ENCODE results near the gene IMMP2L.
"Not testable (repeated sequence)": the region's sequence is repeated elsewhere in the genome, so short reads cannot be mapped to it uniquely, and the experiment has no call there.

IMMP2L gene

DNA sequence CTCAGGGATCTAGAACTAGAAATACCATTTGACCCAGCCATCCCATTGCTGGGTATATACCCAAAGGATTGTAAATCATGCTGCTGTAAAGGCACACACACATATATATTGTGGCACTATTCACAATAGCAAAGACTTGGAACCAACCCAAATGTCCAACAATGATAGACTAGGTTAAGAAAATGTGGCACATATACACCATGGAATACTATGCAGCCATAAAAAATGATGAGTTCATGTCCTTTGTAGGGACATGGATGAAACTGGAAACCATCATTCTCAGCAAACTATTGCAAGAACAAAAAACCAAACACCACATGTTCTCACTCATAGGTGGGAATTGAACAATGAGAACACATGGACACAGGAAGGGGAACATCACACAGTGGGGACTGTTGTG is 56.9 kb downstream of the IMMP2L start:
- not testable (repeated sequence) for DNase-seq

DNA sequence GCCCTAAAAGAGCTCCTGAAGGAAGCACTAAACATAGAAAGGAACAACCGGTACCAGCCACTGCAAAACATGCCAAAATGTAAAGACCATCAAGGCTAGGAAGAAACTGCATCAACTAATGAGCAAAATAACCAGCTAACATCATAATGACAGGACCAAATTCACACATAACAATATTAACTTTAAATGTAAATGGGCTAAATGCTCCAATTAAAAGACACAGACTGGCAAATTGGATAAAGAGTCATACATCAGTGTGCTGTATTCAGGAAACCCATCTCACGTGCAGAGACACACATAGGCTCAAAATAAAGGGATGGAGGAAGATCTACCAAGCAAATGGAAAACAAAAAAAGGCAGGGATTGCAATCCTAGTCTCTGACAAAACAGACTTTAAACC is 60.5 kb downstream of the IMMP2L start:
- DNase-seq, result not testable (repeated sequence)

DNA sequence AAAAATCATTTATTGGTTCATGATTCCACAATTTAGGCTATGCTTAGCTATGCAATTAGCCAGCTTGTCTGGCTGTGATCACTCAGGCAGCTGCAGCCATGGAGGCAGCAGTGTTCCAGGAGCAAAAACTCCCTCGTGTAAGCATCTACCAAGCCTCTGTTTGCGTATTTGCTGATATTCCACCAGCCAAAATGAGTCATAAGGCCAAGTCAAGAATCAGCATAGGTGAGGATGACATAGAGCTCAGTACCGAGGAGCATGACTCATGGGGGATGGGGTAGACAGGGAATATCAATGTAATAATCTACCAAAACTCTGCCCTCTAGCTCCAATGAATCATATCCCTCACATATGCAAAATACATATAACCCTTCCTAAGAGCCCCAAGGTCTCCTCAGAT is 63.3 kb downstream of the IMMP2L start:
- no peak for DNase-seq

DNA sequence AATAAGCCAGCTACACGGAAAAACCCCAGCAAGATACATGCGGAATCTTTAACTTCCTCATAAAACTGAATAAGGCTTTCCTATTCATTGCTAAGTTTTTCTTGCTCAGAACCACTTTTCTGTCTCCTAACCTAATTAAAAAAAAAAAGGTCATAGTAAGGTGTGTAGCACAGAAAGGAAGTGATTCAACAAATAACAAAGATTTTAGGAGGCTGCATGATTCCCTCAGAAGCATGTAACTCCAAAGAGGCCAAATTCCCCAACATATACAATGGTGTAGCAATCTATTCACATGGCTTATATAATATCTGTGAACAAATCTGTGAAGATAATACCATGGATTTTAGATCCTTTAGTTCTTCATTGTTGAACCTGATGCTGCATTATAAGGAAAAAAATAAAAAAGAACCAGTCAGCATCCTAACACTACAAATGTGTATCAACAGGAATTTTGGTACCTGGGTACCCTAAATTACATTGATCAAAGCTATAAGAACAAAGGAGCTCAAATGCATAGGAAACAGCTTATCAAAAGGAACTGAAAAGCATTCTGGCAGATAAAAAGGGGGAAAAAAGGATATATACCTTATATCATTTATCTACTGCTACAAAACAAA is 63.8 kb downstream of the IMMP2L start:
- no peak for DNase-seq

DNA sequence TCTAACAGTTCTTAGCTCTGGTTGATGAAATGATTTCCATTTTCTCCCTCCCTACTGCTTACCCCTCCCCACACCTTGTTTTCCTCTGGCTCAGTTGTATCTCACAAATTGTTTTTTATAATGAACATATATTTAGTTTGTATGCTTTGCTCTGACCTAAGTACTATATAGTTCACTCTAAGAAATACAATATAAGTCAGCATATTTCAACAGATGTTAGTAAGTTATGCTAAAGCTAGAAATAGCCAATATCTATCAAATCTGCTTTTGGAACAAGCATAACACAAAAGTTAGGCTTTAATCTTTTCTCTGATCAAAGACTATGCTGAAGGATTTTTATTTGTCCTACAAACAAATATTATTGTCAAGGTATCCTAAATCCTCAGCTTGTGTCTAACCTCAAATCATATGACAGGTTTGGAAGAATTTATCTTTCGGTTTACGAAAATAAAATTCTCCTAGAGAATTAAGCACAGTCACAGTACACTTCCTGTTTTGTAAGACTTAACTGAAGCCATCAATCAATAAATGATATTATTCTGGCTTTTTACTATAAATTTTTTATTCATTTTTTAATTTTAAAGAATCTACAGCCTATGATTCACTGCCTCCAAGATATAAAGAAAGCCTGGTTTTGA is 67.0 kb downstream of the IMMP2L start:
- DNase-seq, result no peak

DNA sequence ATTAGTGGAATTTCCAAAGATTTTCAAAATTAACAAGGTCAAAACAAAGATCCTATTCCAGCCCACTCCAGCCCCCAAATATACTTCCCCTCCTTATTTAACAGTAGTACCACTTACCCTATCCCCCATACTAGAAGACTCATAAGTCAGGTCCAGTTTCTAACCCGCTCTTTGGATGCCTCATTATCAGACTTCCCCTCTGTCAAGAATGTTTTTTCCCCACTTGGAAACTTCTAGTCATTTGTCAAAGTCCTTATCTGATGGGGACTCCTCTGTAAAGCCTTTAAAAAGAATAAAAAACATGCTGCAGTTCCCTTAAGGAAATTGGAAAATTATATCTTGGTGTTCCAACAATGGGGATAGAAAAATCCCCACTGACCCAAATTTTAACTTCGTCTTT is 70.1 kb downstream of the IMMP2L start:
- no peak for DNase-seq

DNA sequence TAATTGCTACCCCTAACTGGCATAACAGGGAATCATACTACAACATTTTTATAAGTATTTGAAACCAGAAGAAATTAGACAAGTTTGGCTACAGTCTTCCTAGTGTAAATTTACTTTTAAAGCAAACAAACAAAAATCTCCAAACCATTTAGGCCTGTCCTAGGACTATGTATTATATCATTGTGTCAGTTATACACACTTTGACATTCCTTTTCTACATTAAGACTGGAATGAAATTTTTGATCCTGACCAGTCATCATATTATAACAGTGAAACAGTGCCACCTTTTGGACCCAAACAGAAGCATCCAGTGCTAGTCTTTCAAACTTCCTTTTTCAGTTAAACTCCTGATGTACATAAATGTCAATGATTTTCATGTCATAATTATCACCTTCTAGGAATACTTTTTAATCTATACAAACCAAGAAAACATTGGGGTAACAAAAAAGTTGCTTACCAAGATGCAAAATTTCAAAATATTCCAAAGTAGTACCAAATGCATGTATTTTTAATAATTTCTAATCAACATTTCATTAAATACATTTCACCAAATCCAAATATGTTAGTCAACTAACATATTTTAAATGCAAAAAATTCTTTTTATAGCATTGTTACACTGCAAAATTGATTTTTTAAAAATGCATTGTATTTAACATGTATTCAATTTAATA is 75.7 kb downstream of the IMMP2L start:
- peak; percentile 67 for DNase-seq

DNA sequence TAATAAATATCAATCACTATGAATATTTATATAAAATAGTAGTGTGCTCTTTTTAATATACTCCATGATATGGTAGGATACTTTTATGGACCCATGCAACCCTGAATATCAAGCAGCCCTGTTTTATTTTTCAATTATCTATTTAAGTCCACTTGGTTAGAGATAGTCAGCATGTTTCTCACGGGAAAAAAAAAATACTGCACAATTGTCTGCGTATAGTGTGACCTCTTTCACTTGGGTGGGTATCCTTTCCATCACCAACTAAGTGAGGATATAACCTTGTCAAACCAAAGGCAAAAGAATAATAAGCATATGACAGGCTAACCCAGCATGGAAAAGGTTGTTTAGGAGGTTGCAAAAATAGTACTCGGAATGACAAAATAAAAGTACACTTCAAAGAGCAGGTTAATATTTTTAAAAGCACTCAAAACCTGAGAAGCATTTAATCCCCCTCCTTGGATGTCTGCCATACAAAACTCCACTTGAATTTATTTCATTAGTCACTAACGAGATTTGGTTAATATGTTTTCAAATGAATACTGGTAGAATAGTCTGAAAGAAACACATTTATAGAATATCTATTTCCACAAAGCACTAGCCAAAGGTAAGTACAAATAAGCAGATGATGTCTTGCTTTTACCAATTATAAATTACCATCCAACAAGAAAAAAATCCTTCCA is 76.5 kb downstream of the IMMP2L start:
- no peak for DNase-seq

DNA sequence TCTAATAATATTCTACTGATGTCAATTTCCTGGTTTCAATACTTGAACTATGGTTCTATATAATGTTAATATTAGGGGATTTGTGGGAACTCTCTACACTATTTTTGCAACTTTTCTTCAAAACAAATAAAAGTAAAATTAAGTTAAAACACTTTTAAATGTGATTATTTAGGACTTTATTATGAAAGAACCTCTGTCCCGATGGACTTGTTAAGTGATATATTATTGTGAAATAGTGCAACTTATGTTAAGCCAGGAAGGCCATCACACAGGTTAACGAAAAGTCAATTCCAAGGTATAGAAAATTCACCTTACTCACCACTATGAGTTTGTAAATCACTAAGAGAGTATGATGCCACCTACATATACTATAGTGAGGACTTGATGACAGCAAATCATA is 79.2 kb downstream of the IMMP2L start:
- DNase-seq, result no peak

DNA sequence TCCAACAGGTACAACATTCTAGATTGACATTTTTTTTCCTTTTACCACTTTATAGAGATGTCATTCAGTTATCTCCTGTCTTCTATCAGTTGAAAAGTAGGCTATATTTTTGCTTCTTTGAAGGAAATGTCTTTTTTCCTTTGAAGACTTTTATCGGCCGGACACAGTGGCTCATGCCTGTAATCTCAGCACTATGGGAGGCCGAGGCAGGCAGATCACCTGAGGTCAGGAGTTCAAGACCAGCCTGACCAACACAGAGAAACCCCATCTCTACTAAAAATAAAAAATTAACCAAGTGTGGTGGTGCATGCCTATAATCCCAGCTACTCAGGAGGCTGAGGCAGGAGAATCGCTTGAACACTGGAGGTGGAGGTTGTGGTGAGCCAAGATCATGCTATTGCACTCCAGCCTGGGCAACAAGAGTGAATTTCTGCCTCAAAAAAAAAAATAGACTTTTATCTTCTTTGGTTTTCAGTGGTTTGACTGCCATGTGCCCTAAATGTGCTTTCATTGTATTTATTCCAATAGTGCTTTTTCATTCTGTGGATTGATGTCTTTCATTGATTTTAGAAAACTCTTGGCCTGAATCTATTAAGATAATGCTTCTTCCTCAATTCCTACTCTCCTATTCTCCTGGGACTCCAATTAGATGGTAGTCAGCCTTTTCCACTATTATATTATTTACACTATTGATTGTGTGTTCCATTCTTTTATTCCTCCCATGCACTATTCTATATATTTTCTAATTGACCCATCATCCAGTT is 84.6 kb downstream of the IMMP2L start:
- no peak for DNase-seq

DNA sequence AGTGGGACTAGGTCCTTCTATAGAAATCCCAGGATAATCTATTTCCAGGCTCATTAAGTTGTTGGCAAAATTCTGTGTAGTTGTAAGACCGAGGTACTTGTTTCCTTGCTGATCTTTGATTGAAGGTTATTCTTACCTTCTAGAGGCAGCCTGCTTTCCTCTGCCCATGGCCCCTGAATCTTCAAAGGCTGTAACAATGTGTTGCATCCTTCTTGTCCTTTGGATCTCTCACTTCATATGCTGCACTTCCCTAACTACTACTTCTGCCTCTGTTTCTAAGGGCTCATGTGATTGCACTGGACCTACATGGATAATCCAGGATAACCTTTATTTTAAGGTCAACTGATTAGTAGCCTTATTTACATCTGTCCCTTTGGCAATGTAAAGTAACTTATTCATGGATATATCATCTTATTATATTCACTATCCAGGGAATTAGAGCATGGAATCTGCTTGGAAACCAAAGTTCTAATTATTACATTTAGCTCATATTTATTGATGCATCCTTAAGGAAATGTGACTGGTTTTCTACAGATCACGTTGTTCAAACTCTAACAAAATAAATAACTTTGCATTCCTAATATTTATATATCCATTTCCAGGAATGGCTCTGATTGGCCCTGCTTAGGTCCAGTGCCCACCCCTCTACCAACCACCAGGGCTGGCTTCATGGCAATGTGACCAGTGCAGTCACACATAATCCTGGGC is 85.6 kb downstream of the IMMP2L start:
- DNase-seq, result no peak

DNA sequence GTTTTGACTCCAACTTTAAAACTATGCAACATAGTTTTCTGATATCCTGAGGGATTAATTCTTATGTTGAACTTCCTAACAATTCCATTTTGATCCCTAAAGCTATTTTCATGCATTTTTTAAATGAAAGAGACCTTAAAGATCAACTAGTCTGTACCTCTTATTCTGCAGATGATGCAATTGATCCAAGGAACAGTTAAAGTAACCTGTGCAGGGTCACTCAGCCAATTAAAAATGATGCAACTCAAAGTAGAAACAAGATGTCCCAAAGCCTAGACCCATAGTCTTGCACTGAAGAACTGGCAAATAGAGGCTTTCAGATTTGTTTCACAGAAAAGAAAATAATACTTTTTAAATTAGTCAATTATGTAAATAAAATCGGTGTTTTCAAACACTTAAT is 86.3 kb downstream of the IMMP2L start:
- no peak for DNase-seq

DNA sequence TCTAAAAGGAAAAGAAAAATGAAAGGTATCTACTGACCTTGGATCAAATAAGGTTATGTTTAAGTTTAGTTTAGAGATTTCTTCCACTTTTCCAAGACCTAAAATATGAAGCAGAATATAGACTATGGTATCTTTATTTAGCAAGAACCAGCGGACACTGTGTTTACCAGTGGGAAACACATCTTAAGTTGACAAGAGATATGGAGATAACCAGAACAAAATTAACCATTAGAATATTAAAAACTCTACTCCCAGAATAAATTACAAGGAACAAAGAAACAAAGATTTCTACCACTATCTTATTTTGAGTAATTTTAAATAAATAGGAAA is 86.9 kb downstream of the IMMP2L start:
- no peak for DNase-seq

DNA sequence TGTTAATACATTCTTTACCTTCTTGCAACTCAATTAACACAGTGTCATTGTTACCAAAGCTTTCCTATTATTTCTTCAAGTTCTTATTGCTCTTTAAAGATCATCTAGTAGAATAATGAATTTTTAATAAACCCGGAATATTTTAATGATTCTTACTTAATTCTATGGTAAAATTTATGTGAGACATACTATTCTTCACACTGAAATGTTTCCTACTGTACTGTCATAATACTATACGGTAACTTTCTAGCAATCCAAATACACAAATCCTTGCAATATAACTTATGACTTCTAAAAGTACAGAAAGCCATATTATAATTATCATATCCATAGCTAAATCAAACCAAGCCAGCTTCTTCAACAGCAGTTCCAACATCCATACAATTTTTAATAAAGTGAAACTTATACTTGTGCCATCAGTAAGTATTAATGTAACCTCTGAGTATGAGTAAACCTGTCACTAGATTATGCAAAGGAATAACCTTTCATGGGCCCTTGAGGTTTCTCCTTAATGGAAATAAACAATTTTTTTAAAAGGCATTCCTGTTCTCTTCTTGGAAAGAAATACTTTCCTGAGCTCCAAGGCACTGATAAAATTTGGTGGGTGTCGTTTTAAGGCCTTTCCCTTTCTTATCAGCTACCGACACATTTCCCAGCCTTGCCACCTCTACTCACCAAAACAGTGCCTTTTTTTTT is 87.4 kb downstream of the IMMP2L start:
- DNase-seq, result no peak

DNA sequence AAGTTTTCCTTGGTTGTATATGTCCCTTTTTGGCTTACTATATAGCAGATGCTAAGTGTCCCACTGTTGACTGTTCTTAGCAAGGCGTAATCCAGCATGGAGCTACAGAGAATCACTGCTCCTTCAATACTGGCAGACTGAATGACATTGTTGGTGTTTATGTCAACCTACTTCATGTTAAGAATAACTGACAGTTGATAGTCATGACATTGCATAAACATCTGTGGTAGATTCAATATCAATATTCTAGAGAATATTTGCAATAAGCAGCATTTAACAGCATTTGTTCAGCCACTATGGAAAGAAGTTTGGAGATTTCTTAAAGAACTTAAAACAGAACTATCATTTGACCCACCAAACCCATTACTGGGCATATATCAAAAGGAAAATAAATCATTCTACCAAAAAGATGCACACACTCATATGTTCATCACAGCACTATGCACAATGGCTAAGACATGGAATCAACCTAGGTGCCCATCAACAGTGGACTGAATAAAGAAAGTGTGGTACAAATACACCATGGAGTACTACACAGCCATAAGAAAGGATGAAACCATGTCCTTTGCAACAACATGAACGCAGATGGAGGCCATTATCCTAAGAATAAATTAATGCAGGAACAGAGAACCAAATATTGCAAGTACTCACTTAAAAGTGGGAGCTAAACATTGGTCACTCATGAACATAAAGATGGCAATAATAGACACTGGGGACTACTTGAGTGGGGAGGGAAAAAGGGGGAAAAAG is 88.7 kb downstream of the IMMP2L start:
- DNase-seq, result no peak

DNA sequence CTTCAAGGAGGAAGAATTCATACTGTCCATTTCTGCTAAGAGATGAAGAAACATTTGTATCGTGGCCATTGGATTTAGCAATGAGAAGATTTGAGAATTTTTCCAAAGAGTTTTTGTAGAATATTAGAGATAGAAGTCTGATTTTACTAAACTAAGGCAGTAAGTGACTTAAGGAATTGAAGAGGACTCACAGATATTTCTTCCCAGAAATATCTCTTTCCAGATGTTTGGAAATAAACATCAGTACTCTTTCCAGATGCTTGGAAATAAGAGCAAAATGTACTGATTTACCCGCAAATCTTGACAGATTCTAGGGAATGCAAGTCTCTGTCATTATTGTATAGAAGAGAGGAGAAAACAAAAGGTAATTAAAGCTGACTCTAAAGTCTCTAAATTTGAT is 91.3 kb downstream of the IMMP2L start:
- no peak for DNase-seq

DNA sequence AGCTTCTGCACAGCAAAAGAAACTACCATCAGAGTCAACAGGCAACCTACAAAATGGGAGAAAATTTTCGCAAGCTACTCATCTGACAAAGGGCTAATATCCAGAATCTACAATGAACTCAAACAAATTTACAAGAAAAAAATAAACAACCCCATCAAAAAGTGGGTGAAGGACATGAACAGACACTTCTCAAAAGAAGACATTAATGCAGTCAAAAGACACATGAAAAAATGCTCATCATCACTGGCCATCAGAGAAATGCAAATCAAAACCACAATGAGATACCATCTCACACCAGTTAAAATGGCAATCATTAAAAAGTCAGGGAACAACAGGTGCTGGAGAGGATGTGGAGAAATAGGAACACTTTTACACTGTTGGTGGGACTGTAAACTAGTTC is 92.4 kb downstream of the IMMP2L start:
- not testable (repeated sequence) for DNase-seq

DNA sequence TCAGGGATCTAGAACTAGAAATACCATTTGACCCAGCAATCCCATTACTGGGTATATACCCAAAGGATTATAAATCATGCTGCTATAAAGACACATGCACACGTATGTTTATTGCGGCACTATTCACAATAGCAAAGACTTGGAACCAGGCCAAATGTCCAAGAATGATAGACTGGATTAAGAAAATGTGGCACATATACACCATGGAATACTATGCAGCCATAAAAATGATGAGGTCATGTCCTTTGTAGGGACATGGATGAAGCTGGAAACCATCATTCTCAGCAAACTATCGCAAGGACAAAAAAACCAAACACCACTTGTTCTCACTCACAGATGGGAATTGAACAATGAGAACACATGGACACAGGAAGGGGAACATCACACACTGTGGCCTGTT is 96.5 kb downstream of the IMMP2L start:
- not testable (repeated sequence) for DNase-seq

DNA sequence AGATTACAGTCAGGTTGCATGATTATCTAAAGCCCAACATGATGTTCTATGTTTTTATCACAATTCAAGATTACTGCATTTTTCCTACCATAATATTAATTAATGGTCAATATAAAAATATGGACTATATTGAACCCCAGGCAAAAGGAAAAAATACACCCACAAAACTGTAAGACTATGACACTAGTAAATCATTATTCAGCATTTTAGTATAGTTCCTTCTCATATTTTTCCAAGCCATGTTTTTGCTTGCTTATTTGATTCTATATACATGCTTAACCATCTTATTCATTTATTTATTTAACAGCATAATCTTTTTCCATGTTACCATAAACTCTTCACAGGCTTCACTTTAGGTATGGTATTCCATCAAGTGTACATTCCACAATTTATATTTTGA is 101.6 kb downstream of the IMMP2L start:
- DNase-seq, result no peak

DNA sequence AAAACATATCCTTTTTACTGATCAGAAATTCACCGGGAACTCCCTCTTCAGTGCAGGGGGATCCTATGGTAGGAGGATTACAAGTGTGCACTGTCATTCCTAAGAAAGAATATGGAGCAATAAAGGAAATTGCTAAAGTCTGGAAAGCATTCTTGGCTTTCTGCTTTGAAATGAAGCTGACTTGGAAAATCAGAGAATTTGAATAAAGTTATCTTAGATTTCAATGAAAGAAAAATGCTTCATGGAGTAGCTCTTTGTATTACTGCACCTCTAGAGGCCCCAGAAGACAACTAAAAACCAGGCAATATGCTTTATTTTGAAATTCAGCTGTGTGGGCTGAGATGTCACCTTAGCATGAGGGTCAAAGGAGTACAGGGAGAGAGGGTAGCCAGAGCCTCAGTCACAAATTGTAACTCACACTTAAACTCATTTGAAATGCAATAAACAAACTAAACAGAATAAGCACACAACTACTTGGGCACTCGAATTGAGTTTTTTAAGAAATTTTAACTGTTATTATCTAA is 102.5 kb downstream of the IMMP2L start:
- no peak for DNase-seq

Measured in NCI-H2081 treated with DMSO at 0.1 percent for 48 hours (cell line).